ENCODE data around the gene ADD1. TPM values are rescaled to one million over a fixed set of nuclear protein-coding genes. Genes with fewer than 3 reads are reported as not detected.

ADD1 gene
- polyA plus RNA-seq, 1 donor (not counting 4 experiments of a cell fraction or from before 2014, with no cell fraction given): 109 TPM

GRCh38 chr4:2824836-2825381, 18.7 kb upstream of the ADD1 start:
- TF ChIP-seq CTCF (optimal IDR thresholded peaks at IDR 0.05 in 1 of 3, IDR thresholded peaks at IDR 0.05 in 1 of 3, conservative IDR thresholded peaks at IDR 0.05 in 1 of 3; ENCODE audit: extremely low read depth in 1 of 3, insufficient read depth in 2 of 3, low read length in 3 of 3) (no peak), EZH2 (IDR thresholded peaks at IDR 0.05; ENCODE audit: low read length) (no peak)
- no peak overlapping the region for H3K4me2 ChIP-seq (ENCODE audit: control insufficient read depth, extremely low read depth, insufficient read depth, low read depth, low read length)
- H2AFZ ChIP-seq (ENCODE audit: control insufficient read depth, low read length): no peak overlapping the region
- H3K9me1 ChIP-seq (ENCODE audit: control insufficient read depth, extremely low read depth, insufficient read depth, low read length): no peaks in the 10 kb centered on the region
- no peaks in the 10 kb centered on the region for H3K4me1 ChIP-seq (ENCODE audit: control insufficient read depth, extremely low read depth, insufficient read depth, low read length)
- H3K9me3 ChIP-seq (ENCODE audit: control insufficient read depth, low read depth, low read length): no peaks in the 10 kb centered on the region
- H3K27ac ChIP-seq (ENCODE audit: control insufficient read depth, insufficient read depth, low read length): no peak overlapping the region
- H3K4me3 ChIP-seq (ENCODE audit: control insufficient read depth in 2 of 3, extremely low read depth in 1 of 3, insufficient read depth in 2 of 3, low read depth in 1 of 3, low read length in 3 of 3): no peak overlapping the region
- H3K9ac ChIP-seq (ENCODE audit: control insufficient read depth, extremely low read depth, insufficient read depth, low read length): no peak overlapping the region
- DNase-seq (ENCODE audit: low read depth, low spot score) (no peak), FAIRE-seq (no peak)
- H4K20me1 ChIP-seq (ENCODE audit: control insufficient read depth, extremely low read depth, insufficient read depth, low read length): peaks cover 2% of the 10 kb centered on the region
- H3K27me3 ChIP-seq (ENCODE audit: control insufficient read depth, extremely low read depth, insufficient read depth, low read length): no peaks in the 10 kb centered on the region
- dilution Hi-C loops (cut with MboI; ENCODE audit: extremely low pct_ligation_motif_present, low sequenced_read_pairs): no loop called here
- H3K36me3 ChIP-seq (ENCODE audit: control insufficient read depth in 2 of 2, extremely low read depth in 1 of 2, insufficient read depth in 2 of 2, low read length in 2 of 2): peaks cover 3 to 32% of the 10 kb centered on the region in 2 experiments
- no peaks in the 10 kb centered on the region for H3K79me2 ChIP-seq (ENCODE audit: control insufficient read depth, insufficient read depth, low read length)

DNA sequence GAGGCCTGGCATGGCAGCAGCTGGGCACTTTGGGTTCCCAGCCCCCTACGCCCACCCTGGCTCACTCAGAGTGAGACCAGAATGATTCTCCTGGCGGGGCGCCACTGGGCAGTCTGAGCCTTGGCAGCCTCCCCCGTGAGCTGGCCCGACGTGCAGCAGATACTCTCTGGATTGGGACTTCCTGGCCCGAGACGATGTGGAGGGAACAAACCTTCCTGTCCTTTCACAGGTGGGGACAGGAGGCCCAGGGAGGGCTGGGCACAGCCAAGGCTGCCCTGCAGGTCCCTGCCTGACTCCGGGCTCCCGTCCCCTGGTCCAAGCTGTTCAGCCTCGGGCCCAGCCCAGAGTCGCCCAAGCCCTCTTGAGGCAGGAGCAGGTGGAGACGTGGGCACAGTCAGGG, 17.9 kb upstream of the ADD1 start:
- Histone ChIP-seq H3K27me3 (ENCODE audit: control insufficient read depth, extremely low read depth, insufficient read depth, low read length) (no peaks in the 10 kb centered on the region), H3K9me1 (ENCODE audit: control insufficient read depth, extremely low read depth, insufficient read depth, low read length) (no peaks in the 10 kb centered on the region), H3K4me3 (ENCODE audit: control insufficient read depth in 2 of 3, extremely low read depth in 1 of 3, insufficient read depth in 2 of 3, low read depth in 1 of 3, low read length in 3 of 3) (no peak overlapping the region), H3K4me2 (ENCODE audit: control insufficient read depth, extremely low read depth, insufficient read depth, low read depth, low read length) (no peak overlapping the region), H4K20me1 (ENCODE audit: control insufficient read depth, extremely low read depth, insufficient read depth, low read length) (peaks cover 2% of the 10 kb centered on the region), H3K9ac (ENCODE audit: control insufficient read depth, extremely low read depth, insufficient read depth, low read length) (no peak overlapping the region), H3K9me3 (ENCODE audit: control insufficient read depth, low read depth, low read length) (no peaks in the 10 kb centered on the region), H3K4me1 (ENCODE audit: control insufficient read depth, extremely low read depth, insufficient read depth, low read length) (no peaks in the 10 kb centered on the region), H3K36me3 (ENCODE audit: control insufficient read depth in 2 of 2, extremely low read depth in 1 of 2, insufficient read depth in 2 of 2, low read length in 2 of 2) (peaks cover 3 to 30% of the 10 kb centered on the region in 2 experiments), H3K27ac (ENCODE audit: control insufficient read depth, insufficient read depth, low read length) (no peak overlapping the region), H2AFZ (ENCODE audit: control insufficient read depth, low read length) (no peak overlapping the region), H3K79me2 (ENCODE audit: control insufficient read depth, insufficient read depth, low read length) (no peaks in the 10 kb centered on the region)
- dilution Hi-C loops (cut with MboI; ENCODE audit: extremely low pct_ligation_motif_present, low sequenced_read_pairs): no loop called here
- TF ChIP-seq EZH2 (IDR thresholded peaks at IDR 0.05; ENCODE audit: low read length) (no peak), CTCF (optimal IDR thresholded peaks at IDR 0.05 in 1 of 3, IDR thresholded peaks at IDR 0.05 in 1 of 3, conservative IDR thresholded peaks at IDR 0.05 in 1 of 3; ENCODE audit: extremely low read depth in 1 of 3, insufficient read depth in 2 of 3, low read length in 3 of 3) (no peak)
- DNase-seq (ENCODE audit: low read depth, low spot score): no peak
- FAIRE-seq: no peak
